ENCODE results near the gene RAB20.

DNA sequence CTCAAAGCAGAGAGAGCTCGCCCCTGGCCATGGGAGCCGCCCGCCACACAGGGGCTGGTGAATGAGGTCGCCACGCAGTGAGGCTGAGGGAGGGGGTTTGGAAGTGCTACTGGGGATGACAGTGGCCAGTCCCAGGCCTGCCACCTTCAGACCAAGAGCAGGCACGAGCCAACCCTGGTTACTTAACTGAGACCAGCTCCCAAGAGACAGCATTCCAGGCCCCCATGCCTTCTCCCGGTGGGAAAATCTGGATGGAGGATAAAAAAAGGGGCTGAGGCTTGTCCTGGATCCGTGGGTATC is 43.3 kb downstream of the RAB20 start:
- TF ChIP-seq CTCF (IDR thresholded peaks at IDR 0.05) = no peak
- TF ChIP-seq EZH2 (IDR thresholded peaks at IDR 0.05; ENCODE audit: borderline replicate concordance, insufficient read depth, low read depth, low read length, poor library complexity, severe bottlenecking) = no peak
